ENCODE data around the gene DSTN. TPM values are rescaled to one million over a fixed set of nuclear protein-coding genes. Genes with fewer than 3 reads are reported as not detected.
A peak's percentile ranks its signal among the peaks of the same experiment; 100 is the strongest.

Gene DSTN
- total RNA-seq, 1 donor from 2014 or later = 149 TPM

- FAIRE-seq (no peak), DNase-seq (ENCODE audit: low read depth) (no peak)
- Histone ChIP-seq H3K27me3 (ENCODE audit: control insufficient read depth, insufficient read depth, low read length) (no peaks in the 10 kb centered on the region), H3K36me3 (ENCODE audit: control insufficient read depth, insufficient read depth, low read length) (no peaks in the 10 kb centered on the region), H3K4me3 (ENCODE audit: low read depth, low read length) (no peak overlapping the region)
- TF ChIP-seq CTCF (IDR thresholded peaks at IDR 0.05; ENCODE audit: insufficient read depth, low read length, severe bottlenecking) = no peak
Measured at GRCh38 chr20:17555106-17555505, 14.8 kb upstream of the DSTN start.

GRCh38 chr20:17556837-17557674 lies 12.8 kb upstream of the DSTN start:
- no peak for TF ChIP-seq CTCF (IDR thresholded peaks at IDR 0.05; ENCODE audit: insufficient read depth, low read length, severe bottlenecking)
- H3K27me3 ChIP-seq (ENCODE audit: control insufficient read depth, insufficient read depth, low read length) = no peaks in the 10 kb centered on the region
- peak; percentile 50 for DNase-seq (ENCODE audit: low read depth)
- no peak for FAIRE-seq
- H3K36me3 ChIP-seq (ENCODE audit: control insufficient read depth, insufficient read depth, low read length) = no peaks in the 10 kb centered on the region
- H3K4me3 ChIP-seq (ENCODE audit: low read depth, low read length) = peak overlapping the region; percentile 1

GRCh38 chr20:17557675-17558006 lies 12.2 kb upstream of the DSTN start:
- DNase-seq (ENCODE audit: low read depth) (peak; percentile 97), FAIRE-seq (no peak)
- Histone ChIP-seq H3K4me3 (ENCODE audit: low read depth, low read length) (no peak overlapping the region), H3K27me3 (ENCODE audit: control insufficient read depth, insufficient read depth, low read length) (no peaks in the 10 kb centered on the region), H3K36me3 (ENCODE audit: control insufficient read depth, insufficient read depth, low read length) (no peaks in the 10 kb centered on the region)
- TF ChIP-seq CTCF (IDR thresholded peaks at IDR 0.05; ENCODE audit: insufficient read depth, low read length, severe bottlenecking) = no peak

GRCh38 chr20:17558154-17558940 lies 11.5 kb upstream of the DSTN start:
- H3K27me3 ChIP-seq (ENCODE audit: control insufficient read depth, insufficient read depth, low read length) = no peaks in the 10 kb centered on the region
- H3K36me3 ChIP-seq (ENCODE audit: control insufficient read depth, insufficient read depth, low read length) = no peaks in the 10 kb centered on the region
- no peak for TF ChIP-seq CTCF (IDR thresholded peaks at IDR 0.05; ENCODE audit: insufficient read depth, low read length, severe bottlenecking)
- FAIRE-seq (no peak), DNase-seq (ENCODE audit: low read depth) (peak; percentile 96)
- H3K4me3 ChIP-seq (ENCODE audit: low read depth, low read length) = peak overlapping the region; percentile 23

GRCh38 chr20:17558941-17559304 lies 11.0 kb upstream of the DSTN start:
- FAIRE-seq = no peak
- no peak for DNase-seq (ENCODE audit: low read depth)
- H3K4me3 ChIP-seq (ENCODE audit: low read depth, low read length) = no peak overlapping the region
- no peak for TF ChIP-seq CTCF (IDR thresholded peaks at IDR 0.05; ENCODE audit: insufficient read depth, low read length, severe bottlenecking)
- no peaks in the 10 kb centered on the region for H3K36me3 ChIP-seq (ENCODE audit: control insufficient read depth, insufficient read depth, low read length)
- H3K27me3 ChIP-seq (ENCODE audit: control insufficient read depth, insufficient read depth, low read length) = no peaks in the 10 kb centered on the region
